ENCODE measurements around the gene ACSM2B.
"Not testable (repeated sequence)": the region's sequence is repeated elsewhere in the genome, so short reads cannot be mapped to it uniquely, and the experiment has no call there.

The ACSM2B gene

DNA sequence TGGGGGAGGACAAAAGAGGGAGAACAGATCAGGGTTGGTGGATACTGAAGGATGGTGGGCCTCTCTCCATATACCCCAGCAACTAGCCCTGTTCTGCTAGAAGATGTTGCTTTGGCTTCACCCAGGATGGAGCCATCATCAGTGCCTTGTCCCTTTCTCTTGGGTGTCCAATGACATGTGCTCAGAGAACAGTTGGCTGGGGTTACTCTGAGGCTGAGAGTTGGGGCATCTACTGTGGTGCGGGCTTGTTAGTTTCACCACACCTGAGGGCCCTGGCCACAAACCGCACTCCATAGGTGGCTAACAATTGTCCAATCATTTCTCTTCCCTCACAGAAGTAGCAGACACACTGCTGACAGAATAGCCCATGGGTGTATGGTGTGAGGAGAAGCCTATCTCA, 18.9 kb upstream of the ACSM2B start:
- not testable (repeated sequence) for DNase-seq (ENCODE audit: low read depth in 2 of 2)

DNA sequence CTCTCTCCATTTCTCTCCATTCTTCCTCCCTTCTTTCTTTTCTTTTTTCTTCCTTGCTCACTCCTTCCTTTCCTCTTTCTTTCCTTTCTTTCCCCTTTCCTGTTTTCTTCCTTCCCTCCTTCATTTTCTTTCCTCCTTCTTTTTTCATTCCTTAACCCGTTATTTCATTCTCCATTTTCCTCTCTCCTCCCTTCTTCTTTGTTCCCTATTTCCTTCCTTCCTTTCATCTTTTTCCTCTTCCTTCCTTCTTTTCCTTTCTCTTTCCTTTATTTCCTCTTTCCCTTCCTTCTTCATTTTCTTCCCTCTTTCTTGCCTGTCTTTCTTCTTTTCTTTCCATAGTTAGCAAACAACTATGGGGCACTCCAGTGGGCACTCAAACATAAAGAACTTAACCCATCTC, 16.6 kb upstream of the ACSM2B start:
- DNase-seq (ENCODE audit: low read depth in 2 of 2), result not testable (repeated sequence)

DNA sequence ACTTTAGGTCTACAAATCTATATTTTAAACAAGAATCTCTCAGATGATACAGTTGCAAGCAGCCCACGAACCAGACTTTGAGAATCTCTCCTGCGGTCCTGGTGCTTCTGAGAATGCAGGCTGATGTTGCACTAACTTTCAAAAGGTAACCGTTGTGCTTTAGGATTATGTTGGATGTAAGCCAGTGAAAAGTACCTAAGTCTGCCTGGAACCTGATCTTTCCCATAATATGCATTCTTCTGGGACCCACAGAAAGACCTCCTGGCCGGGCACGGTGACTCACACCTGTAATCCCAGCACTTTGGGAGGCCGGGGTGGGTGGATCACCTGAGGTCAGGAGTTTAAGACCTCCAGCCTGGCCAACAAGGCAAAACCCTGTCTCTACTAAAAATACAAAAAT, 13.3 kb upstream of the ACSM2B start:
- DNase-seq (ENCODE audit: low read depth in 2 of 2), result not testable (repeated sequence)

DNA sequence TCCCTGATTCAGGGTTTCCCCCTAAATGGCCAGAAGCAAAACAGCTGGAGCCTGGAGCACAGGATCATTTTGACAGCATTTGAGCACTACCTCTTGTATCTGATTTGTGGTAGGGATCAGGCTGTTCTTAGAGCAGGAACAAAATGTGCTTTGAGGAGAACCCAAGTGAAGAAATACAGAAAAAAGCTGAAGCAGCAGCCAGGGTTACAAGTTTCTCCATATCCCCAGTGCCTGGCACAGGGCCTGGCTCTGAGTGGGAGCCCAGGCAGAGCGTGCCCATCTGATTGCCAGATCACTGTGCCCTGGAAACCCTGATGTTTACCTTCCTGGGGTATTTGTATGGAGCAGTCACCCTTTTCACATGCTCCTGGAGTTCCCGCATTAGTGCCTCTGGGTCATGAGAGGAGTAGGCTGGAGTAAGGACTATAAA, 11.5 kb upstream of the ACSM2B start:
- DNase-seq (ENCODE audit: low read depth in 2 of 2), result not testable (repeated sequence)

DNA sequence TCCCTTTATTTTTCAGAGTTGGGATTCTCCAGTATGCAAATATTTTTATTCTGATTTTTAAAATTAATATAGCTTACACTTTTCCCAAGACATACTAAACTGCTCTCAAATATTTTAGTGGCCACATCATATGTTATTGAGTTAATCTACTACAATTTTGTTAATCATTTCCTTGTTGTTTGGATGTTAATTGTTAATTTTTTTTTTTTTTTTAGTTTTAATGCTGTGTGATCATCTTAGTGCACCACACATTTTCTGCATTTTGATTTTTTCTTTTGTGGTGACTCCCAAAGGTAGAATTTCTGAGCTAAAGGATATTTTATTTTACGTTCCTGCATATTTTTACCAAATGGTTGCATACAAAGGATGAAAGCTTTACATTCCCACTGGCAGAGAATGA, 10.5 kb upstream of the ACSM2B start:
- not testable (repeated sequence) for DNase-seq (ENCODE audit: low read depth in 2 of 2)

DNA sequence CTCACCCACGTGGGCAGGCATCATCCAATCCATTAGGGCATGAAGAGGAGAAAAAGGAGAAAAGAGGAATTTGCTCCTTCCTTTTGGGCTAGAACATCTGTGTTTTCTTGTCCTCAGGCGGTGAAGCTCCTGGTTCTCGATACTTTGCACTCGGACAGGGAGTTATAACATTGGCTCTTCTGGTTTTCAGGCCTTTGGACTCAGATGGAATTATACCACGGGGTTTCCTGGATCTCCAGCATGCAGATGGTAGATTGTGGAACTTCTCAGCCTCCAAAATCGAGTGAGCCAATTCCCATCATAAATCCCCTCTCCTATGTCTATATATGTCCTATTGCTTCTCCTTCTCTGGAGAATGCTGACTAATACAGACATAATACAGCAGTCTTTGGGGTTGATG, 9.9 kb upstream of the ACSM2B start:
- not testable (repeated sequence) for DNase-seq (ENCODE audit: low read depth in 2 of 2)

DNA sequence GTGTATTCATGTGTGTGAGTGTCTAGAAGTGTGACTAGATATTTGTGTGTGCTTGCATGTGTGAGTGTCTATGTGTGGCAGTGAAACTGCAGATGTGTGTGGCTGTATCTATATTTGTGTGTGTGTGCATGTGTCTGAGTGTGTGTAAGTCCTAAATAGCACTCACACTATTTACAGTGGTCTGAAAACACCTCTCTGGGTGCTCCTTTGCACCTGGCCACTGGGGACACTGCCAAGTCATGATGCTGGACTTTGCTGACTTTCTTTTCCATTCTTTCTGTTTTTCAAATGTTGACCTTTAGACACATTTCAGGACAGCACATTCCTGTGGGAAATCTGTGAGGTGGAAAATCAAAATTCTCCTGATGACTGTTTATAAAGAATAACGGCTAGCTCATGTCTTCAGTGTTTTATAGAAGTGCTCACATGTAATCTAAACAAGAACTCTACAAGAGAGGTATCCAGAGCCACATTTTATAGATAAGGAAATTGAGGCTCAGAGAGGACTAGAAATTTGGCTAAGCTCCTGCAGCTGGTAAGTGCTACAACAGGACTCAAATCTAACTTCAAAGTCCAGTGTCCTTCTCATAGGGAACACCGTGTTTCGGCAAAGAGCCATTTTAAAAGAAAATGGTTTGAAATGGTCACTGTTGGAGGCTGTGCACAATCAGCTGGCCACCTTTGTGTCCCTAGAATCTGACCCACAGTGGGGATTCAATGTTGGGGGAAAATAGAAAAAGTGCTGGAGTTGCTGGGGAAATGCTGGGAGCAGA, 4.5 kb upstream of the ACSM2B start:
- not testable (repeated sequence) for DNase-seq (ENCODE audit: low read depth in 2 of 2)

DNA sequence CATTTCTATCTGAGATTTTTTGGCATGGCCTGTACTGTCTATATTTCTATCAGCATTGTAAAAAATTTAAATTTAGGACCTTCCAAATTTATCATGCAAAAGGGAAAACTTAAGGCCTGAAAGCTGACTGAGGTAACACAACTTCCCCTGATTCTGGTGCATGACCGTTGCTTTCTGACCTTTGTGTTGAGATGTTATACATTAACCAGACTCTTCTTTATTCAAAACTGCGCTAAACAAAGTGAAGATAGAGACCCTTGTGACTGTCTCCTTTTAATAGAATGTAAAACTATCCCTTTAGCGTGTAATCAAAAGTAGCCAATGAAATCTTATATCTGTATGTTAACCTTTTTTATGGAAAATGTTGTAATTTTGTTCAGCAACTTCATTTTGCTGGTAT, 1.9 kb upstream of the ACSM2B start:
- not testable (repeated sequence) for DNase-seq (ENCODE audit: low read depth in 2 of 2)

DNA sequence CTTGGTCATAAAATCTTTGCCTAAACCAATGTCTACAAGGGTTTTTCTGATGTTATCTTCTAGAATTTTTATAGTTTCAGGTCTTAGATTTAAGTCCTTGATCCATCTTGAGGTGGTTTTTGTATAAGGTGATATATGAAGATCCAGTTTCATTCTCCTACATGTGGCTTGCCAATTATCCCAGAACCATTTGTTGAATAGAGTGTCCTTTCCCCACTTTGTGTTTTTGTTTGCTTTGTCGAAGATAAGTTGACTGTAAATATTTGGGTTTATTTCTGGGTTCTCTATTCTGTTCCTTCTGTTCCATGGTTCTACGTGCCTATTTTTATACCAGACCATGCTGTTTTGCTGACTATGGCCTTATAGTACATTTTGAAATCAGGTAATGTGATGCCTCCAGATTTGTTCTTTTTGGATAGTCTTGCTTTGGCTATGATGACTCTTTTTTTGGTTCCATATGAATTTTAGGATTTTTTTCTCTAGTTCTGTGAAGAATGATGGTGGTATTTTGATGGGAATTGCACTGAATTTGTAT, 7.0 kb downstream of the ACSM2B start:
- not testable (repeated sequence) for DNase-seq (ENCODE audit: low read depth in 2 of 2)

DNA sequence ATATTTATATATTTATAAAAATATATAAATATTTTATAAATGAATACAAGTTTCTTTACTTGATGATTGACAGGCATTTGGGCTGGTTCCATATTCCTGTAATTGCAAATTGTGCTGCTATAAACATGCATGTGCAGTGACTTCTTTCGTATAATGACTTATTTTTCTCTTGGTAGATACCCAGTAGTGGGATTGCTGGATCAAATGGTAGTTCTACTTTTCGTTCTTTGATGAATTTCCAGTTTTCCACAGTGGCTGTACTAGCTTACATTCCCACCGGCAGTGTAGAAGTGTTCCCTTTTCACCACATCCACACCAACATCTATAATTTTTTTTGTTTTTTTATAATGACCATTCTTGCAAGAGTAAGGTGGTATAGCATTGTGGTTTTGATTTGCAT, 7.8 kb downstream of the ACSM2B start:
- DNase-seq (ENCODE audit: low read depth in 2 of 2), result no peak

DNA sequence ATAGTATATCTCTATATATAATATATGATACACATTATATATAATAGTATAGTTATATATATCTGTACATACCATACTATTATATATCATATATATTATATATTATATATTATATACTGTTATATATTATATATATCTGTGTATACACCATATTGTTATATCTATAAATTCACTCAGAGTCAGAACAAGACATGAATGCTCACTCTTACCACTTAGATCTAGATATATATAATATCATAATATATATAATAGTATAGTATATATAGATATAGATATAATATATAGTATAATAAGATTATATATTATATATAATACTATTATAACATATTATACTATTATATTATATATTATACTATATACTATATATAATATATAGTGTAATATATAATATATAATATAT, 9.3 kb downstream of the ACSM2B start:
- no peak for DNase-seq (ENCODE audit: low read depth in 2 of 2)

DNA sequence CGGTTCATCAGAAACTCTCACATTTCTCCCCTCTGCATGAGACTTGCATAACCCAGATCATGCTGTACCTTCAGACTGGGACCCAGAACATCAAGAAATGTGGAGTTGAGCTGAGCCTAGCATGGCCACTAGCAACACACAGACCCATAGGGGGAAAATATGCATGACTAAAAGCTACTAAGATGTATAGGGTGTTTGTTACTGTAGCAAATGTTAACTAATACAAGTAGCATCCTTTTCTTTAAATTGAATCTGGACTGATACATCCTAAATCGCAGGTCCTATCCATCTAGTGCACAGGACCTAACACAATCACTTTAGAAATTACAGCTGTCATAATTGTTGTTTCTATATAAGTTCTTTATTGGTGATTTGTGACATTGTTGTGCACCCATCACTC, 10.8 kb downstream of the ACSM2B start:
- not testable (repeated sequence) for DNase-seq (ENCODE audit: low read depth in 2 of 2)

DNA sequence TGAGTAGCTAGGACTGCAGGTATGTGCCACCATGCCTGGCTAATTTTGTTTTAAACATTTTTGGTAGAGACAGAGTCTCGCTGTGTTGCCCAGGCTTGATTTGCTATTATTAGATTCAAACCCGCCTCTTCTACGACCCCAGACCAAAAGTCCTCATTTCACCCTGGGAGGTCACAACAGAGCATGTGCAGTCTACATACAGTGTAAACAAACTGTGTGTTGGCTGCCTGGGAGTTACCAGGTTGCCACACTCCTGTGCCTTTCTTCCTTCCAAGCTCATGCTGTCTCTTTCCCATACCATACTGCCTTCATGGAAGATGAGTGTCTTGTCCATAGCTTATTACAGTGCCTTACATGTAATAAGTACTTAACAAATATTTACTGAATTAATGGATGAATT, 11.9 kb downstream of the ACSM2B start:
- not testable (repeated sequence) for DNase-seq (ENCODE audit: low read depth in 2 of 2)

DNA sequence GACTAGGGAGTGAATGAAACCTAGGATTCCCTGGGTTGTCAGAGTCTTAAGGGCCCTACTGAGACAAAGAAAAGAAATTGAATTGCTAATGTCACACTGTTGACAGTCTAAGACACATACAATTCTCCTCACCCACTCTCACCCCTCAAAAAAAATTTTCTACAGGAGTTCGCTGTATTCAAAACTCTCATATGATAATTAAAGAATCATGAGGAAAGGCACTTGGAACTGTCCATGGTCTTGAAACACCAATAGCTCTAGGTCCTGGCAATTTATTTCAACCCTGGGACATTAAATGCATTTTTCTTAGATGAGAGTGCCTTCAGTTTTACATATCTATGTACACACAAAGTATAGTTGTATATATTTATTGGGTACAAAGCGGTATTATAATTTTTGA, 20.5 kb downstream of the ACSM2B start:
- DNase-seq (ENCODE audit: low read depth in 2 of 2), result not testable (repeated sequence)

DNA sequence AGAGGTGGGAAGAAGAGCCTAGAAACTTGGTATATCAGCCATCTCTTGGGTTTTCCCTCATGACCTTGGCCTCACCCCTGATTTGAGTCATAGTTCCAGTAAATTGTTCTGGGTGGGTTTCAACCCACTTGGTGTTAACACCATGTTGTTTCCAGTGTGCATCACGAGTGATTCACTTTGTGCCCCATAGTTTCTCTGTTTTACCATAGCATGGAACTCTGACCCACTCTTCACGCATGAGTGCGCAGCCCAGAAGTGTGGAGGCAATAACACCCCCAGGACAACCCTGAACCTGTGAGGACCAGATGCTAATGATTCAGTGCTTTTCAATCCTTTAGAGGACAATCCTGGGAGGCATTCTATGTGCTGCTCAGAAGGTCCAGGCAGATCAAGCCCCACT, 21.5 kb downstream of the ACSM2B start:
- DNase-seq (ENCODE audit: low read depth in 2 of 2), result not testable (repeated sequence)

DNA sequence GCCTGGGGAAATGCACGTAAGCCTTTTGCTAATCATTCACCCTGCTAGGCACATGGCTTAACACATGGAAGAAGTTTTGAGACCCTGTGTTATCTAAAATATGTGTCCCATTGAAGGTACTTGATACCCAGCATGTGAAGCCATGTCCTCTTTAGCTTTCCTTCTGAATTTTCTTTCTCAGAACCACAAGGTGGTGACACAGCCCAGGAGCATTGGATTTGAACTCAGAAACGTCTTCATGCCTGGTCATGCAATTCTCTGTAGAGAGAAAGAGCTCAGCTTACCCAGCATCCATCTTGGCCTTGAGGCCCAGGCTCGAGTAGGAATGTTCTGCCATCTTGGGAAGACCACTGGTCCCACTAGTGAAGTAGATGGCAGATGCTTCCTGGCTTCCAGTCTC, 22.7 kb downstream of the ACSM2B start:
- not testable (repeated sequence) for DNase-seq (ENCODE audit: low read depth in 2 of 2)

DNA sequence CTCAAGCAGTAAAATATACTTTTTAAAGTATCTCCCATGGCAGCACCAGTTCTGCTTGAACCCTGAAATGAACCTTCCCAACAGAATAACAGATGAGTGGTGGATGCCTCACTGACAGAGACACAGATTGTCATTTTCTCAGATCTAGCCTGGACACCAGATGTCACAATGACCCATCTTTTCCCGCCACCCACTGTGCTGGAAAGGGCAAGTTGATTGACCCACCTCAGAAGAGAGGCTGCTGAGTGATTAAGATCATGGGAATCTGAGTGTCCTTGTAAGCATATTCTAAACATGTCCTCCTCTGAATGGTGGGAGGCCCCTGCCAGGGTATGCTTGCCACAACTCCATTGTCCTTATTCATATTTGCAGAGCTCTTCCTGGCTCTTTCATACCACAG, 29.2 kb downstream of the ACSM2B start:
- DNase-seq (ENCODE audit: low read depth in 2 of 2), result not testable (repeated sequence)

DNA sequence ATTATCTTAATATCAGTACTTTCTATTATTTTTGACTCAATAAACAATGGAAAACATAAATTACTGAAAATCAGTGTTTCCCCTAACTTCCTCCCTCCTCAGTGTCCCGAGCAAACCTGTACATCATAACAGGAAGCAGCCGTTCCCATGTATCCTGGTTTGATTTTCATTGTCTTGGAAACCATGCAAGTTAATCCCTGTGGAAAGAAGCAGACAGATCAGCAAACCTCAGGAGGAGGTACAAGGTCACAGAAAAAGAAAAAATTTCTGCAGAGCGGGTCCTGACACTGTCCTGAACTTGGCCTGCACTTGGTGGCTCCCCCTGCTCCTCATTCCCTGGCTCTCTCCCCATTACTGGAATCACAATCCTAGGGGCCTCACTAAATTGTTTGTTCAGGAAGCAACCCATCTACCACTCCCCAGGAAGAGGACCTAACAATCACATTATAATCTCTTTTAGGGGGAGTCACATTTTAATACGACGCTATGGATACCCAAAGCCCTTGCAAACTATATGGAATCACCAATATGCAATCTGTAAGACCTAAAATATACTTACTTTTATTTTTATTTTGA, 29.8 kb downstream of the ACSM2B start:
- DNase-seq (ENCODE audit: low read depth in 2 of 2), result not testable (repeated sequence)

DNA sequence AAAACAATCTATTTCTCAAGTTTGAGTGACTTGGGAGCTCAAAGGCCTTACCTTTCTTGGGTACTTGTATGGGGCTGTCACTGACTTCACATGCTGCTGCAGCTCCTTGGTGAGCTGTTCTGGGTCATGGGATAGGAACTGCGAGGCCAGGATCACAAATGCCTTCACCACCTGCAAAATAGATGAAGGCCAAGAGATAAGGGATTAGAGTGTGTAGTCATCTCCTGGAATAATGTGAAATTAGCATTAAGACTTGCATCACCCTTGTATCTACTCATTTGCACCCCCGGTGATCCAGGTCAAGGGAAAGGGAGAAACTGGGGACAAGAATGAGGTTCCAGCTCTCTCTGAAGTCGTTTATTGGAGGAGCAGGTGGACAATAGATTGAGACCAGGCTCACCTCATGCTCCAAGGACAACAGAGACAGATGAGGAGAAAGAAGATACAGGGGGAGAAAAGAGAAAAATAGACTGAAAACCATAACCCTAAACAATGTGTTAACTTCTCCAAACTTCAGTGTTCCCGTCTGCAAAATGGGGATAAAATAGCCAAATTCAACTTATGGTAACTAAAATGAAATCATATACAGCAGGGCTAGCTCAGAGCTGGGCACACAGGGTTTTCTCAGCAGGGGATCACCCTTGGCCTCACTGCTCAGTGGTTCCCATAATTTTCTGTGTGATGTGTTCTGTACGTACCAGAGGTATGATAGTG, 35.4 kb downstream of the ACSM2B start:
- DNase-seq (ENCODE audit: low read depth in 2 of 2), result not testable (repeated sequence)

DNA sequence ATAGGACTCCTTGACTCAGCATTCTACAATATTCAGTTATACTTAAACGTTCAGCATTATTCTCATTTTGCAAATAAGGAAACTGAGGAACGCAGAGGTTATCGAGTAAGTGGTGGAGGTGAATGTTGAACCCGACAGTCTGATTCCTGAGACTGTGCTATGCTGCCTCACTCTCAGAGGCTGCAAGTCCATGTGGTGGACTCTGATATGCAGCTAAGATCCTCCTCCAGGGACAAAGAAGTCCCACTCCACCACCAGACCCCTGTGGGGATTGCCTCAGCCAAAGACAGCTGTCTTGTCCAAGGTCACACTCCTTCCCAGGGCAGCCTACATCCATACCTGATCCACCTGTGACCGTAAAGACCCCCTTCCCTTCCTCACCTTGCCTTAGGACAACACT, 37.5 kb downstream of the ACSM2B start:
- DNase-seq (ENCODE audit: low read depth in 2 of 2), result no peak

DNA sequence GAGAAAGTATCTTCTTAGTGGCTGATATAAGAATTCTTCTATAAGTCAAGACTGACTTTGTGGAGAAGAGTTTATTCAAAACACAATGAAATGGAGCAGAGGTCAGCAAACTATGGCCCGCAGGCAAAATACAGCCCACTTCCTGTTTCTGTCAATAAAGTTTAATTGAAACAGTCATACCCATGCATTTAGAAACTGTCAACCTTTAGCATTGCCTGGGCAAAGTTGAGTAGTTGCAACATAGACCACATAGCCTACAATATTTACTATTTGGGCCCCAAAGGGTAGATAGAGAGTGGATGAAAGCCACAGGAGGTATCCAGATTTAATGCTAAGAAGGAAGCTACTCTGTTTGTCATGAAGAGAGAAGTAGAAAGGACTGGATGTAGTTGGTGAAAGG, 38.0 kb downstream of the ACSM2B start:
- DNase-seq (ENCODE audit: low read depth in 2 of 2), result no peak

DNA sequence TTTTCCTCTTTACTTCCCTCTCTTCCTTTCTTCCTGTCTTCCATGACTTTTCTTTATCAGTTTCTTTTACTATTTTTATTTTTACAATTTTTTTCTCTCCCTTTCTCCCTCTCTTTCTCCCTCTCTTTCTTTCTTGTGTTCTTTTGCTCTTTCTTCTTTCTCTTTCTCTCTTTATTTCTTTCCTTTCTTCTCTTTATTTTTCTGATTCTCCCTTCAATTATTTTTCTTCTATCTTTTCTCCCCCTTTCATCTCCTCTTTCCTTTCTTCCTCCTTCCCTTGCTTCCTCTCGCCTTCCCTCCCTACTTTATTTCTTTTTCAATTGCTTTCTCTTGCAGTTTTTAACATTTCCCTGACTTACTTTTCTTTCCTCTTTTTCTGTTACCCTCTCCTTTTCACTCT, 39.5 kb downstream of the ACSM2B start:
- not testable (repeated sequence) for DNase-seq (ENCODE audit: low read depth in 2 of 2)

Measured in stimulated activated CD4-positive, alpha-beta T cell treated with anti-CD3 and anti-CD28 coated beads, Interleukin-1b, Interleukin-23, amount 100 ng/mL, for 4 hours (primary cell).